ENCODE measurements around the gene SCT.

GRCh38 chr11:593347-593746 lies 33.6 kb downstream of the SCT start:
- TF ChIP-seq EZH2 (IDR thresholded peaks at IDR 0.05; ENCODE audit: borderline replicate concordance, insufficient read depth, low read length, poor library complexity, severe bottlenecking) = no peak
- TF ChIP-seq, protein P1, sequence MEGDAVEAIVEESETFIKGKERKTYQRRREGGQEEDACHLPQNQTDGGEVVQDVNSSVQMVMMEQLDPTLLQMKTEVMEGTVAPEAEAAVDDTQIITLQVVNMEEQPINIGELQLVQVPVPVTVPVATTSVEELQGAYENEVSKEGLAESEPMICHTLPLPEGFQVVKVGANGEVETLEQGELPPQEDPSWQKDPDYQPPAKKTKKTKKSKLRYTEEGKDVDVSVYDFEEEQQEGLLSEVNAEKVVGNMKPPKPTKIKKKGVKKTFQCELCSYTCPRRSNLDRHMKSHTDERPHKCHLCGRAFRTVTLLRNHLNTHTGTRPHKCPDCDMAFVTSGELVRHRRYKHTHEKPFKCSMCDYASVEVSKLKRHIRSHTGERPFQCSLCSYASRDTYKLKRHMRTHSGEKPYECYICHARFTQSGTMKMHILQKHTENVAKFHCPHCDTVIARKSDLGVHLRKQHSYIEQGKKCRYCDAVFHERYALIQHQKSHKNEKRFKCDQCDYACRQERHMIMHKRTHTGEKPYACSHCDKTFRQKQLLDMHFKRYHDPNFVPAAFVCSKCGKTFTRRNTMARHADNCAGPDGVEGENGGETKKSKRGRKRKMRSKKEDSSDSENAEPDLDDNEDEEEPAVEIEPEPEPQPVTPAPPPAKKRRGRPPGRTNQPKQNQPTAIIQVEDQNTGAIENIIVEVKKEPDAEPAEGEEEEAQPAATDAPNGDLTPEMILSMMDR (IDR thresholded peaks at IDR 0.05; ENCODE audit: poor library complexity, severe bottlenecking) = no peak
- TF ChIP-seq TAF1 (IDR thresholded peaks at IDR 0.05; ENCODE audit: low read depth) = no peak
- no peak for TF ChIP-seq SMC3 (conservative IDR thresholded peaks at IDR 0.05; ENCODE audit: poor library complexity)
- TF ChIP-seq EP300 (conservative IDR thresholded peaks at IDR 0.05; ENCODE audit: poor library complexity, severe bottlenecking) = no peak
- TF ChIP-seq RAD21 (conservative IDR thresholded peaks at IDR 0.05) = no peak
- TF ChIP-seq, protein P2, sequence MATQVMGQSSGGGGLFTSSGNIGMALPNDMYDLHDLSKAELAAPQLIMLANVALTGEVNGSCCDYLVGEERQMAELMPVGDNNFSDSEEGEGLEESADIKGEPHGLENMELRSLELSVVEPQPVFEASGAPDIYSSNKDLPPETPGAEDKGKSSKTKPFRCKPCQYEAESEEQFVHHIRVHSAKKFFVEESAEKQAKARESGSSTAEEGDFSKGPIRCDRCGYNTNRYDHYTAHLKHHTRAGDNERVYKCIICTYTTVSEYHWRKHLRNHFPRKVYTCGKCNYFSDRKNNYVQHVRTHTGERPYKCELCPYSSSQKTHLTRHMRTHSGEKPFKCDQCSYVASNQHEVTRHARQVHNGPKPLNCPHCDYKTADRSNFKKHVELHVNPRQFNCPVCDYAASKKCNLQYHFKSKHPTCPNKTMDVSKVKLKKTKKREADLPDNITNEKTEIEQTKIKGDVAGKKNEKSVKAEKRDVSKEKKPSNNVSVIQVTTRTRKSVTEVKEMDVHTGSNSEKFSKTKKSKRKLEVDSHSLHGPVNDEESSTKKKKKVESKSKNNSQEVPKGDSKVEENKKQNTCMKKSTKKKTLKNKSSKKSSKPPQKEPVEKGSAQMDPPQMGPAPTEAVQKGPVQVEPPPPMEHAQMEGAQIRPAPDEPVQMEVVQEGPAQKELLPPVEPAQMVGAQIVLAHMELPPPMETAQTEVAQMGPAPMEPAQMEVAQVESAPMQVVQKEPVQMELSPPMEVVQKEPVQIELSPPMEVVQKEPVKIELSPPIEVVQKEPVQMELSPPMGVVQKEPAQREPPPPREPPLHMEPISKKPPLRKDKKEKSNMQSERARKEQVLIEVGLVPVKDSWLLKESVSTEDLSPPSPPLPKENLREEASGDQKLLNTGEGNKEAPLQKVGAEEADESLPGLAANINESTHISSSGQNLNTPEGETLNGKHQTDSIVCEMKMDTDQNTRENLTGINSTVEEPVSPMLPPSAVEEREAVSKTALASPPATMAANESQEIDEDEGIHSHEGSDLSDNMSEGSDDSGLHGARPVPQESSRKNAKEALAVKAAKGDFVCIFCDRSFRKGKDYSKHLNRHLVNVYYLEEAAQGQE (IDR thresholded peaks at IDR 0.05; ENCODE audit: borderline replicate concordance) = no peak

Data from neural cell (in vitro differentiated cells).